CD14-positive monocyte (primary cell): Measurements from ENCODE around the gene LRP1. TPM values are rescaled to one million over a fixed set of nuclear protein-coding genes. Genes with fewer than 3 reads are reported as not detected.

Experiments used
- DNase-seq, 3 donors: peaks; one replicate each; pipeline ENCODE4 v3.0.0-alpha.2; 2011 to 2022
- H2AFZ ChIP-seq: 2 replicates; pipeline ENCODE4 v1.6.0; 2012; ENCODE audit warnings: mild to moderate bottlenecking, low read depth, low read length, inconsistent platforms; ENCODE audit not compliant: insufficient read depth, poor library complexity, severe bottlenecking
- H3K27ac ChIP-seq, 2 donors: 1 replicate in 1 of 2; 2 replicates in 1 of 2; pipeline ENCODE4 v1.5.1; 2012 to 2013; ENCODE audit warnings: low read length in 2 of 2, control low read depth in 1 of 2, inconsistent platforms in 1 of 2, low read depth in 1 of 2, mild to moderate bottlenecking in 1 of 2
- H3K27me3 ChIP-seq, 2 donors: one replicate each; pipeline versions ENCODE4 v1.6.0 to v1.6.1; 2011 to 2013; ENCODE audit warnings: low read length in 2 of 2; ENCODE audit not compliant: control insufficient read depth in 2 of 2, insufficient read depth in 2 of 2
- H3K36me3 ChIP-seq, 2 donors: replicated peaks in 1 of 2; 1 replicate in 1 of 2; 2 replicates in 1 of 2; pipeline versions ENCODE4 v1.5.1 to v1.6.1; 2012 to 2013; ENCODE audit warnings: low read length in 2 of 2, control low read depth in 1 of 2, inconsistent platforms in 1 of 2, mild to moderate bottlenecking in 1 of 2; ENCODE audit not compliant: insufficient read depth in 2 of 2, control insufficient read depth in 1 of 2
- H3K4me1 ChIP-seq, 2 donors: 1 replicate in 1 of 2; 2 replicates in 1 of 2; pipeline versions ENCODE4 v1.5.1 to v1.6.1; 2012 to 2013; ENCODE audit warnings: low read length in 2 of 2, control low read depth in 1 of 2, inconsistent platforms in 1 of 2, mild to moderate bottlenecking in 1 of 2, moderate library complexity in 1 of 2; ENCODE audit not compliant: insufficient read depth in 2 of 2, control insufficient read depth in 1 of 2
- H3K4me2 ChIP-seq: replicated peaks from 2 replicates; pipeline ENCODE3; 2012; ENCODE audit warnings: low read length, moderate library complexity, mild to moderate bottlenecking; ENCODE audit not compliant: poor library complexity, severe bottlenecking; ENCODE audit errors: extremely low read depth
- H3K4me3 ChIP-seq, 3 experiments: fragments of 200-600 bp in 1 of 3; sonication (generic) in 1 of 3; replicated peaks in 1 of 3; 1 replicate in 2 of 3; 2 replicates in 1 of 3; pipeline ENCODE4 v1.5.1; 2011 to 2013; ENCODE audit warnings: low read length in 3 of 3, mild to moderate bottlenecking in 3 of 3, control low read depth in 2 of 3, low read depth in 2 of 3, inconsistent platforms in 1 of 3, moderate library complexity in 1 of 3
- H3K79me2 ChIP-seq: 2 replicates; pipeline ENCODE4 v1.6.0; 2012; ENCODE audit warnings: mild to moderate bottlenecking, control low read depth, inconsistent platforms, low read length, moderate library complexity; ENCODE audit not compliant: insufficient read depth
- H3K9ac ChIP-seq: 2 replicates; pipeline ENCODE4 v1.6.0; 2017; ENCODE audit warnings: low read length, mild to moderate bottlenecking; ENCODE audit not compliant: insufficient read depth, poor library complexity, severe bottlenecking
- H3K9me3 ChIP-seq, 2 donors: replicated peaks in 1 of 2; 1 replicate in 1 of 2; 2 replicates in 1 of 2; pipeline versions ENCODE4 v1.5.1 to v1.6.1; 2012 to 2013; ENCODE audit warnings: low read length in 2 of 2, control low read depth in 1 of 2; ENCODE audit not compliant: control insufficient read depth in 1 of 2, insufficient read depth in 1 of 2
- H4K20me1 ChIP-seq: 2 replicates; pipeline ENCODE4 v1.6.0; 2012; ENCODE audit warnings: mild to moderate bottlenecking, low read length, control low read depth, moderate library complexity; ENCODE audit not compliant: insufficient read depth
- H3K27ac Mint-ChIP-seq, 7 donors: one replicate each; pipeline ENCODE4 v1.8.0; 2020; ENCODE audit warnings: mild to moderate bottlenecking in 7 of 7, mixed read lengths in 7 of 7, moderate library complexity in 6 of 7, inconsistent platforms in 2 of 7
- H3K27me3 Mint-ChIP-seq, 3 donors: one replicate each; pipeline ENCODE4 v1.8.0; 2021 to 2022; ENCODE audit warnings: low read depth in 3 of 3, mild to moderate bottlenecking in 3 of 3, mixed read lengths in 3 of 3, moderate library complexity in 3 of 3, inconsistent platforms in 1 of 3
- H3K36me3 Mint-ChIP-seq, 2 donors: one replicate each; pipeline ENCODE4 v1.8.0; 2020; ENCODE audit warnings: mixed read lengths in 2 of 2, inconsistent platforms in 1 of 2, mild to moderate bottlenecking in 1 of 2
- H3K4me1 Mint-ChIP-seq: one replicate; pipeline ENCODE4 v1.8.0; 2020; ENCODE audit warnings: mild to moderate bottlenecking, mixed read lengths
- H3K4me3 Mint-ChIP-seq, 2 donors: one replicate each; pipeline ENCODE4 v1.8.0; 2020; ENCODE audit warnings: mild to moderate bottlenecking in 2 of 2, mixed read lengths in 2 of 2, moderate library complexity in 1 of 2
- H3K9me3 Mint-ChIP-seq, 7 donors: one replicate each; pipeline ENCODE4 v1.8.0; 2020 to 2022; ENCODE audit warnings: mixed read lengths in 7 of 7, mild to moderate bottlenecking in 6 of 7, moderate library complexity in 6 of 7, inconsistent platforms in 2 of 7
- WGBS: methylation state at CpG from one replicate; pipeline ENCODE4 v1.1.5; 2013; ENCODE audit warnings: missing lambda C conversion rate; ENCODE audit not compliant: insufficient coverage; 5-methylcytosine and 5-hydroxymethylcytosine counted together
- intact Hi-C, 2 donors: fragments of 100-400 bp; cut with micrococcal nuclease; formaldehyde crosslinking; loops; one replicate each; pipeline versions ENCODE4 v1.15.0 to v1.15.1; 2023
- polyA plus RNA-seq, 3 donors: library from polyadenylated mRNA; depleted of rRNA in 1 of 3; unstranded in 2 of 3; stranded (reverse) in 1 of 3; fragments of 300-500 nt in 2 of 3; fragments of >200 nt in 1 of 3; fragmentation: Illumina TruSeq in 2 of 3; gene quantifications; 1 replicate in 2 of 3; 2 replicates in 1 of 3; pipeline ENCODE4 v1.2.3, GENCODE V29; 2012 to 2021
- TF ChIP-seq, protein P1 (sequence below): fragments of 200-600 bp; IDR thresholded peaks from one replicate; pipeline ENCODE4 v1.8.0; 2022; ENCODE audit warnings: antibody characterized with exemption, mild to moderate bottlenecking

LRP1 gene
- polyA plus RNA-seq, 3 donors: 5.5 to 246 (median 10.5) TPM

DNA sequence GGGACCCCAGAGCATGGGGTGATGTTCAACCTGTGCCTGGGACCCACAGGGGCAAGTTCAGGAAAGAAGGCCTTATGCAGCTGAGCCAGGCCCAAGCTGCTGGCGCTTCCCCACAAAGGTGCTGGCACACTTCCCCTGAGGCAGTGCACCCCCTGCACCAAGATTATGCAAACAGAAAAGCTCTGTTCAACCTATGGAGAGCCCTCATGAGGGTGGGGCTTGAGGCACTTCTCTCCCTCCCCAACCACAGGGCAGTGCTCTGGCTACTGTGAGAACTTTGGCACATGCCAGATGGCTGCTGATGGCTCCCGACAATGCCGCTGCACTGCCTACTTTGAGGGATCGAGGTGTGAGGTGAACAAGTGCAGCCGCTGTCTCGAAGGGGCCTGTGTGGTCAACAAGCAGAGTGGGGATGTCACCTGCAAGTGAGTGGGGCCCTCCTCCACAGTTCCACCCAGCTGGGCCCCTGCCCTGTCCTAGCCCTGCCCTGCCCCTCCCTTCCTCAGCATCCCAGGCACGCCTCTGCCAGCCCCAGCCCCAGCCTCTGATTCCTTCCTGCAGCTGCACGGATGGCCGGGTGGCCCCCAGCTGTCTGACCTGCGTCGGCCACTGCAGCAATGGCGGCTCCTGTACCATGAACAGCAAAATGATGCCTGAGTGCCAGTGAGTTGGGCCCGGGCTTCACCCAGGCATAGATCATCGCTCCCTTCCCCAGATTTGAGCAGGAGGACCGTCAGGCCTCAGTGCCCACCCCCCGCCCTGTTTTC lies 82.8 kb downstream of the LRP1 start:
- H3K9me3 ChIP-seq: peaks cover 0 to 7% of the 10 kb centered on the region in 2 donors
- H3K4me1 ChIP-seq: peaks cover 17 to 27% of the 10 kb centered on the region in 2 donors

More for the DNA sequence above, 82.8 kb downstream of the LRP1 start:
- Histone ChIP-seq H2AFZ (no peak overlapping the region), H3K9ac (no peak overlapping the region), H3K4me2 (no peak overlapping the region), H3K4me3 (no peak overlapping the region), H3K27me3 (peaks cover 22 to 28% of the 10 kb centered on the region in 2 donors), H3K79me2 (no peaks in the 10 kb centered on the region), H3K27ac (no peak overlapping the region), H3K36me3 (peaks cover 64 to 69% of the 10 kb centered on the region in 2 donors), H4K20me1 (peaks cover 97% of the 10 kb centered on the region)
- no peak for DNase-seq
- Mint-ChIP-seq H3K27me3 (peaks cover 27 to 32% (median 30%) of the 10 kb centered on the region in 3 donors), H3K36me3 (peaks cover 70 to 72% of the 10 kb centered on the region in 2 donors), H3K4me1 (peaks cover 23% of the 10 kb centered on the region), H3K27ac (peak overlapping the region in 2 of 7 donors; percentile 6 to 40), H3K9me3 (peaks cover 0 to 17% (median 6%) of the 10 kb centered on the region in 7 donors), H3K4me3 (no peak overlapping the region)
- intact Hi-C loops: loop anchor here in 1 of 2 donors (5.0 kb wide), 1 partner anchor 36 kb away; no protein-coding TSS in a partner anchor
- TF ChIP-seq, protein P1, sequence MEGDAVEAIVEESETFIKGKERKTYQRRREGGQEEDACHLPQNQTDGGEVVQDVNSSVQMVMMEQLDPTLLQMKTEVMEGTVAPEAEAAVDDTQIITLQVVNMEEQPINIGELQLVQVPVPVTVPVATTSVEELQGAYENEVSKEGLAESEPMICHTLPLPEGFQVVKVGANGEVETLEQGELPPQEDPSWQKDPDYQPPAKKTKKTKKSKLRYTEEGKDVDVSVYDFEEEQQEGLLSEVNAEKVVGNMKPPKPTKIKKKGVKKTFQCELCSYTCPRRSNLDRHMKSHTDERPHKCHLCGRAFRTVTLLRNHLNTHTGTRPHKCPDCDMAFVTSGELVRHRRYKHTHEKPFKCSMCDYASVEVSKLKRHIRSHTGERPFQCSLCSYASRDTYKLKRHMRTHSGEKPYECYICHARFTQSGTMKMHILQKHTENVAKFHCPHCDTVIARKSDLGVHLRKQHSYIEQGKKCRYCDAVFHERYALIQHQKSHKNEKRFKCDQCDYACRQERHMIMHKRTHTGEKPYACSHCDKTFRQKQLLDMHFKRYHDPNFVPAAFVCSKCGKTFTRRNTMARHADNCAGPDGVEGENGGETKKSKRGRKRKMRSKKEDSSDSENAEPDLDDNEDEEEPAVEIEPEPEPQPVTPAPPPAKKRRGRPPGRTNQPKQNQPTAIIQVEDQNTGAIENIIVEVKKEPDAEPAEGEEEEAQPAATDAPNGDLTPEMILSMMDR: no peak
- WGBS: 81% methylated on average over 9 of the region's 16 CpGs
